Urinary bladder (tissue), 4 donors: ENCODE measurements around the gene PPM1E. TPM values are rescaled to one million over a fixed set of nuclear protein-coding genes. Genes with fewer than 3 reads are reported as not detected.
"Not testable (repeated sequence)": the region's sequence is repeated elsewhere in the genome, so short reads cannot be mapped to it uniquely, and the experiment has no call there.

Source experiments
- DNase-seq: peaks from one replicate; pipeline ENCODE4 v3.0.0-alpha.2; 2015; ENCODE audit errors: extremely low spot score
- H3K27ac ChIP-seq: one replicate; pipeline ENCODE4 v1.5.1; 2013; ENCODE audit warnings: low read depth, mild to moderate bottlenecking, moderate library complexity
- H3K36me3 ChIP-seq: one replicate; pipeline ENCODE4 v1.6.1; 2013; ENCODE audit warnings: mild to moderate bottlenecking, moderate library complexity; ENCODE audit not compliant: insufficient read depth
- H3K4me1 ChIP-seq: one replicate; pipeline ENCODE4 v1.6.1; 2013; ENCODE audit warnings: mild to moderate bottlenecking, moderate library complexity; ENCODE audit not compliant: insufficient read depth
- H3K4me3 ChIP-seq: one replicate; pipeline ENCODE4 v1.5.1; 2013; ENCODE audit warnings: low read depth, low read length
- WGBS: extraction: QIAGEN DNeasy Blood & Tissue Kit; methylation state at CpG from one replicate; pipeline ENCODE4 v1.1.7; 2013; 5-methylcytosine and 5-hydroxymethylcytosine counted together
- polyA plus RNA-seq: library from polyadenylated mRNA; stranded (reverse); fragments of 200-250 nt; gene quantifications from one replicate; pipeline ENCODE4 v1.2.3, GENCODE V29; 2013
- total RNA-seq: library from RNA; depleted of rRNA; stranded (reverse); fragments of >200 nt; gene quantifications from one replicate; pipeline ENCODE4 v1.2.3, GENCODE V29; 2014
- donor health status: healthy with polysubstance abuse.
- donor health status: healthy.

The PPM1E gene
- total and polyA plus RNA-seq, 2 donors, result 0.25 to 1.3 TPM

DNA sequence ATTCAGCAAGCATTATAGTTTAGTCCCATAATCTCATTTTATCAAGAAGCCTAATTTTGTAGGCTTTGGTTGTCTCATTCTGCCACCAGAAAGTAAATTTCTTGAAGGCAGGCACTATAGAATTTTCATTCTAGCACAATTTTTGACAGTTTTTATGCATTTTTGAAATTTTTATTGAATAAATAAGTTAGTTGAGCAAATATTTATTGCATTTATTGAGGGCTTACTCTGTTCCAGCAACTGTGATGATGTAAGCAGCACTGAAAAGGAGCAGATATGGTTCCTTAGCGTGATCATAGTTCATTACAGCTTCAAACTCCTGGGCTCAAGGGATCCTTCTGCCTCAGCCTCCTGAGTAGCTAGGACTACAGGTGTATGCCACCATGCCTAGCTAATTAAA, 34.2 kb downstream of the PPM1E start:
- DNase-seq, result no peak
- Histone ChIP-seq H3K36me3 (no peaks in the 10 kb centered on the region), H3K27ac (no peak overlapping the region), H3K4me3 (no peak overlapping the region), H3K4me1 (no peaks in the 10 kb centered on the region)
- 90% methylated on average over 1 of the region's 1 CpG for WGBS

DNA sequence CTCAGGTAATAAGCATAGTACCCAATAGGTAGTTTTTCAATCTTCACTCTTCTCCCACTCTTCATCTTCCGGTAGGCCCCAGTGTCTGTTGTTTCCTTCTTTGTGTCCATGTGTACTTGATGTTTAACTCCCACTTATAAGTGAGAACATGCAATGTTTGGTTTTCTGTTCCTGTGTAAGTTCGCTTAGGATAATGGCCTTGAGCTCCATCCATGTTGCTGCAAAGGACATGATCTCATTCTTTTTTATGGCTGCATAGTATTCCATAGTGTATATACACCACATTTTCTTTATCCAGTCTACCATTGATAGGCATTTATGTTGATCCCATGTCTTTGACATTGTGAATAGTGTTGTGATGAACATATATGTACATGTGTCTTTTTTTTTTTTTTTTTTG, 38.9 kb downstream of the PPM1E start:
- WGBS, result 96% methylated on average over 2 of the region's 2 CpGs

DNA sequence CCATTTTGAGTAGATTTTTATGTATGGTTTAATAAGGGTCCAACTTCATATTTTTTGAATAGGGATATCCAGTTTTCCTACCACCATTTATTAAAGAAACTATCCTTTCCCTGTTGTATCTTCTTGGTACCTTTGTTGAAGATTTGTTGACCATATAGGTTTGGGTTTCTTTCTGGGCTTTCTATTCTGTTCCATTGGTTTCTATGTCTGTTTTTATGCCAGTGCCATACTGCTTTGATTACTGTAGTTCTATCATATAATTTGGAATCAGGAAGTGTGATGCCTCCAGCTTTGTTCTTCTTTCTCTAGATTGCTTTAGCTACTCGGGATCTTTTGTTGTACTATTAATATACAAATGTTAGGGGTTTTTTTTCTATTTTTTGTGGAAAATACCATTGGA, 46.5 kb downstream of the PPM1E start:
- no peak for DNase-seq
- Histone ChIP-seq H3K36me3 (no peaks in the 10 kb centered on the region), H3K27ac (no peak overlapping the region), H3K4me1 (no peaks in the 10 kb centered on the region), H3K4me3 (no peak overlapping the region)
- WGBS, result 79% methylated on average over 1 of the region's 1 CpG

More for the DNA sequence above, 38.9 kb downstream of the PPM1E start:
- not testable (repeated sequence) for DNase-seq, H3K4me1 ChIP-seq, H3K27ac ChIP-seq, H3K36me3 ChIP-seq, H3K4me3 ChIP-seq

DNA sequence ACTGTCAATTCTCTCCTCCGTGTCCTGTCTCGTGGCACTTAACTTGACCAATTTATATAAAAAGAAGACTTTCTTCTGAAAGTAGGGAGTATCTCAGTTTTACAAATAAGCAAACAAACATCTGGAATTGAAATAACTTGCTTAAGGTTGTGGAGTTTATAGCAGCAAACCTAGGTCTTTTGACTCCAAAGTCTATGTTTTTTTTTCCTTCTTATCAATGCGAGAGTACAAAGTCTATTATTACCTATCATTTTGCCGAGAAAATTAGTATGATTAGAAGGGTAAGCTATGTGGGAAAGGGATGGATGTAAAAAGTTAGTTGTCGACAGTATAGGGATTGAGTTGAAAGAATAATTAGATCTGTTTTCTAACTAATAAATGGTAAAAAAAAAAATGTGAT, 50.4 kb downstream of the PPM1E start:
- WGBS, result 89% methylated on average over 5 of the region's 5 CpGs
- H3K4me3 ChIP-seq, result no peak overlapping the region
- no peaks in the 10 kb centered on the region for H3K36me3 ChIP-seq
- H3K4me1 ChIP-seq, result no peaks in the 10 kb centered on the region
- DNase-seq, result no peak
- H3K27ac ChIP-seq, result no peak overlapping the region

DNA sequence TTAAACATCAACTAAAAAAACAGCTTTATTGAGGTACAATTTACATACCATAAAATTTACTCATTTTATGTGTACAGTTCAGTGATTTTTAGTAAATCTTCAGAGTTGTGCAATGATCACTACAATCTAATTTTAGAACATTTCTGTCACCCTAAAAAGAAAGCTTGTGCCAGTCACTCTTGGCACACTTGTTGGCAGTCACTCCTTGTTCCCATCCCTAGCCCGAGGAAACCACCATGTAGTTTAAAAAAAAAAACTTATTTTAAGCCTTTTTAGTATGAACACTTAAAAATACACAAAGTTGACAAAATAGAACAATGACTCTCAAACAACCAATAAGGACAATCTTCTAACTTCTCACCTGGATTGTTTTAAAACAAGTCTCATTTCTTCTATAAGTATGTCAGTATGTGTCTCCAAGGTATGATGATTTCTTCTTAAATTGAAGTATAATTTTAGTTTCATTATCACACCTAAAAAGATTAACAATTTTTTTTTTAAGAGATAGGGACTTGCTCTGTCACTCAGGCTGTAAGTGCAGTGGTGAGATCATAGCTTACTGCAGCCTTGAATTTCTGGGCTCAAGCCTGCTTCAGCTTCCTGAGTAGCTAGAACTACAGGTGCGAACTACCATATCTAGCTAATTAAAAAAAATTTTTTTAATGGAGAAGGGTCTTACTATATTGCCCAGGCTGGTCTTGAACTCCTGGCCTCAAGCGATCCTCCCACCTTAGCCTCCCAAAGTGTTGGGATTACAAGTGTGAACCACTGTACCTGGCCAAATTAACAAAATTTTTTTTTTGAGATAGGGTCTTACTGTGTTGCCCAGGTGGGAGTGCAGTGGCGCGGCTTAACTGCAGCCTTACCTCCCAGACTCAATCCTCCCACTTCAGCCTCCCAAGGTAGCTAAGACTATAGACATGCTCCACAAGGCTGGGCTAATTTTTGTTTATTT, 53.2 kb downstream of the PPM1E start:
- H3K36me3 ChIP-seq, result no peaks in the 10 kb centered on the region
- DNase-seq, result no peak
- H3K27ac ChIP-seq, result no peak overlapping the region
- H3K4me3 ChIP-seq, result no peak overlapping the region
- WGBS, result 87% methylated on average over 5 of the region's 5 CpGs
- no peaks in the 10 kb centered on the region for H3K4me1 ChIP-seq

DNA sequence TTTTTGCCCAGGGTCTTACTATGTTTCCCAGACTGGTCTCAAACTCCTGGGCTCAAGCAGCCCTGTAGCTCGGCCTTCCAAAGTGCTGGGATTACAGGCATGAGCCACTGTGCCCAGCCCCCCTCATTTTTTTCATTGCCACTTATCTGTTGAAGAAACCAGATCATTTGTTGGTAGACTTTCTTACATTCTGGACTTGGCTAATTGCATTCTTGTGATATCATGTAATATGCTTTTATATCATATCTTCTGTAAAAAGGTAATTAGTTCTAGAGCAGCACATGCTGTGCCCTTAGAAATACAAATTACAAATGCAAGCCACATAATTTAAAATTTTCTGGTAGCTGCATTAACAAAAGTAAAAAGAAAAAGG, 53.9 kb downstream of the PPM1E start:
- Histone ChIP-seq H3K4me3 (no peak overlapping the region), H3K4me1 (no peaks in the 10 kb centered on the region), H3K27ac (no peak overlapping the region), H3K36me3 (no peaks in the 10 kb centered on the region)
- 69% methylated on average over 1 of the region's 1 CpG for WGBS
- DNase-seq, result no peak

DNA sequence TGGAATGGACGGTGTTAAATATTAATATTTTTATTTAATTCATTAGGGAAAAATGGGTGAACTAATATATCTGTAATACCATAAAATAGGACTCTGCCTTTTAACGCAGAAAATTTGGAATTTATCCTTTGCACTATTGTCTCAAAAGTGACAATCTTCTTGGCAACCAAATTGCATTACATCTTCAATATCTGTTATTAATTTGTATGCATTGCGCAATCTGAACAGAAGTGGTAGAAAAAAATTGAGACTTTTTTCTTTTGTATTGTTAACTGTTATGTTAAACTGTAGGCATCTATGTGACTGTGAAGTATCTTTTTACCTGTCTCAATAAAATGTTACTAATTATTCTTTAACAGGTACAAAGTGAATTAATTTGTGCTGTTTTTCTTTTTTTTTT, 55.6 kb downstream of the PPM1E start:
- no peaks in the 10 kb centered on the region for H3K36me3 ChIP-seq
- no peaks in the 10 kb centered on the region for H3K4me1 ChIP-seq
- DNase-seq, result no peak
- 94% methylated on average over 3 of the region's 3 CpGs for WGBS
- H3K4me3 ChIP-seq, result no peak overlapping the region
- H3K27ac ChIP-seq, result no peak overlapping the region

DNA sequence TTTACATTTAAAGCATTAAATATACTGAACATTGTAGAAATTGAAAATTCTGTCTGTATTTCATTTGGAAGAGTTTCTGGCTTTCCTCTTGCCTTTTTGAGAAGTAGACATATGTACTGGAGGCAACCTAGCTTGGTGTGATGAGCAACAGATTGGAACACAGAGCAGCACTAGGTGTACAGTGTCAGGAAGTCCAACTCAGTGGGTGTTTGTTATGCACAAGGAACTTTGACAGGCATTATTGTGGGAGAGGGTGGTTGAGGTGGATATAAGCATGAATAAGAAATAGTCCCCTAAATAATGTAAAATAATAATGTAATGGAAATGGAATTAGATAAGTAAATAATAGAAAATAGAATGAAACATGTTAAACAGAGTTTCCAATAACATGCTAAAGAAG, 58.1 kb downstream of the PPM1E start:
- Histone ChIP-seq H3K36me3 (no peaks in the 10 kb centered on the region), H3K4me3 (no peak overlapping the region), H3K4me1 (no peaks in the 10 kb centered on the region), H3K27ac (no peak overlapping the region)
- no peak for DNase-seq

DNA sequence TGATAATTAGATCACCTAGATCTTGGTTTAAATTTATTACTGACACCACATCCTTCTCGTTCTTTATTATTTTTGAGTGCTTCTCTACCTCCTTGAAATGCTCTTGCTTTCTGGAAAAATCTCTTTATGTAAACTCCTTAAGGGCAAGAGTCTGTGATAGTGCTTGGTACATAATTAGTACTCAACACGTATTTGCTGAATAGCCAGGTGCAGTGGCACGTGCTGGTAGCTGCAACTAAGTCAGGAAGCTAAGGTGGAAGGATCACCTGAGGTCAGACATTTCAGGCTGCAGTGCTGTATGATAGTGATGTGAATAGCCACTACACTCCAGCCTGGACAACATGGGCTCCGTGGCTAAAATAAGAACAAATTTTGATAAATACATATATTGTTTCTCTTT, 63.0 kb downstream of the PPM1E start:
- Histone ChIP-seq H3K4me1 (no peaks in the 10 kb centered on the region), H3K36me3 (no peaks in the 10 kb centered on the region), H3K4me3 (no peak overlapping the region), H3K27ac (no peak overlapping the region)
- no peak for DNase-seq
- 85% methylated on average over 4 of the region's 4 CpGs for WGBS

DNA sequence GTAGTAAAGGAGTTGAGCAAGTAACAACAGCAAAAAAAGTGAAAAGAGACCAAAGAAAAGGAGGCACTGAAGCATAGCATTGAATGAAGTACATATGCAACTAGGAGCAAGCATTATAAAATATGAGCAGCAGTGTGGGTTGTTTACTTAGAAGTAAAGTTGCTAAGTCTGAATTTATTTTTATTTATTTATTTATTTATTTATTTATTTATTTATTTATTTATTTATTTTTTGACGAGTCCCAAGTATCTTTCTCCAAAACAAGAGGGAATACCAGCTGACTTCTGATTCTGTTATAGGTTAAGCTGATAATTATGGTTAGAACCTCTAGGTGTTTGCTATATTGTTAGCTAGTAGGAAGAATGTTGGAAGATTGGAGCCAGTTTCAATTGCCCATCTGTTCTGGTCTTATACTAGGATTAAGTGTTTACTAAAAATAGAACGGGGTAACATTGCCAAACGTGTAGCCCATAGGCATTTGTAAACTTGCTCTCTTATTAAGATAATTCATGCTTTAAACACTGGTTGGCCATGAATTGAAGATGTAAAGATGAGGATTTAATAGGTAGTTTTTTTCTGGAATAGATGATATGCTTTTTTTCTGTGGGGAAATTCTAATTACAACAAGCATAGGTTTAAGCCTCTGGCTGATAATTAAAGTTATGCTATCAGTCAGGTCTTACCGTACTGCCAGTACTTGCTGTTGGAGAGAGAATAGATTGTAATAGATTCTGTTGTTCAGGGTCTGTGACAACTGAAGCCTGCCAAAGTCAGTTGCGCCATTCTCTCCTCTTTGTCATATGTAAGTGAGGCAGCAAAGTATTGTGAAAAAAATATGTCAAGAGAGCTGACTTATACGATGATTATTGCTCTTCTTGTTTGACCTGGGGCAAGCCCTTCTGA, 66.7 kb downstream of the PPM1E start:
- WGBS, result 36% methylated on average over 6 of the region's 6 CpGs
- DNase-seq, result no peak
- Histone ChIP-seq H3K4me3 (no peak overlapping the region), H3K27ac (no peak overlapping the region), H3K4me1 (no peaks in the 10 kb centered on the region), H3K36me3 (no peaks in the 10 kb centered on the region)

DNA sequence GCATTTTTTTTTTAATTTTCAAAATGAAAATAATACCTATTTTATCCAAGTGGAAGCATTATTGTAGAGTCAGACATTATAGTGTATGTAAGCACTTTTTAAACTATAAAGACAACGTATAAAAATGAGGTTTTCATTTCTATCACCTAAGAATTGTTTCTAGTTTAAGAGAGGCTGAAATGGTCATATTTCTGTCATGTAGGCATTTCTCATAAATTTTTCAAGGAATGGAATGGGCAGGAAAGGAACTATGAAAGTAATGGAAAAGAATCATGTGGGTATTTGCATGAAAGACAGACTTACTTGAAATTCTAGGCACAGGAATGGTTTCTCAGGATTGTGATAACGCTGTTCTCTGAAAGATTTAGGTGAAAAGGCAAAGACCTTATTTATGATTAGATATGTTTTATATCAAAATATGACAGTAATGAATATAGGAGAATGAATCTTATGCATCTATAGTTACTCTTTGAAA, 67.4 kb downstream of the PPM1E start:
- no peaks in the 10 kb centered on the region for H3K36me3 ChIP-seq
- no peaks in the 10 kb centered on the region for H3K4me1 ChIP-seq
- no peak overlapping the region for H3K27ac ChIP-seq
- 49% methylated on average over 2 of the region's 2 CpGs for WGBS
- no peak for DNase-seq
- no peak overlapping the region for H3K4me3 ChIP-seq

DNA sequence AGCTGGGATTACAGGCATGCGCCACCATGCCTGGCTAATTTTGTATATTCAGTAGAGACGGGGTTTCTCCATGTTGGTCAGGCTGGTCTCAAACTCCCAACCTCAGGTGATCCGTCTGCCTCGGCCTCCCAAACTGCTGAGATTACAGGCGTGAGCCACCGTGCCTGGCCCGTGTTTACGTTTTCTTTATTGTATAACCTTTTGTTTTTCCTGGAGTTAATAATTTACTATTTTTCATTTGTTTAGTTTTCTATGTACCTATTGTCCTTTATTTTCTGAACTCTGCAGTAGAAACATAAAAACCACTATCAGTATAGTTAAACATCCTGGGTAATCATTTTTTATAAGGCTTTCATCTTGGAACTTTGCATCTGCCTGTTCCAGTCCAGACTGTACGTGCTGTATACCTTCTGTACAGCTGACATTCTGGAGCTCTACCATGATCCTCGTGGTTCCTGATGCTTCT, 73.6 kb downstream of the PPM1E start:
- no peak overlapping the region for H3K4me3 ChIP-seq
- H3K36me3 ChIP-seq, result no peaks in the 10 kb centered on the region
- DNase-seq, result no peak
- WGBS, result 90% methylated on average over 10 of the region's 10 CpGs
- H3K27ac ChIP-seq, result no peak overlapping the region
- no peaks in the 10 kb centered on the region for H3K4me1 ChIP-seq

DNA sequence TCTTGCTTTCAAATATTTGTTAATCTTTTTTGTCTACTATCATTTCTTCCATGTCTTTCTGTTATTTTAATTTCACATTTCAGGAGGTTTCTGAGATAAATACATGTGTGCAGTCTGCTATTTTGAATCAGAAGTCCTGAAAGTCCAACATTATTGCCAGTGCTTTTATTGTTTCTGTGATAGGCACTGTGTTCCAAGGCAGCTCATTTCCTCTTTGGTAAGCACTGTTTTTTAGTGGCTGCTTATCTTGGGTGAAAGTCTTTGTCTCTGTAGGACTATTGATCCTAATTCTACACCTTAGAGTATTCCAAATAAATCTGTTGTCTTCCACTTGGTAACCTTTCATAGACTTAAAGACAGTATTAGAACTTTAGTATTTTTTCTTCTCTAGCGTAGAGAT, 76.1 kb downstream of the PPM1E start:
- WGBS, result 97% methylated on average over 1 of the region's 1 CpG
- Histone ChIP-seq H3K4me3 (no peak overlapping the region), H3K4me1 (no peaks in the 10 kb centered on the region), H3K36me3 (no peaks in the 10 kb centered on the region), H3K27ac (no peak overlapping the region)
- DNase-seq, result no peak

DNA sequence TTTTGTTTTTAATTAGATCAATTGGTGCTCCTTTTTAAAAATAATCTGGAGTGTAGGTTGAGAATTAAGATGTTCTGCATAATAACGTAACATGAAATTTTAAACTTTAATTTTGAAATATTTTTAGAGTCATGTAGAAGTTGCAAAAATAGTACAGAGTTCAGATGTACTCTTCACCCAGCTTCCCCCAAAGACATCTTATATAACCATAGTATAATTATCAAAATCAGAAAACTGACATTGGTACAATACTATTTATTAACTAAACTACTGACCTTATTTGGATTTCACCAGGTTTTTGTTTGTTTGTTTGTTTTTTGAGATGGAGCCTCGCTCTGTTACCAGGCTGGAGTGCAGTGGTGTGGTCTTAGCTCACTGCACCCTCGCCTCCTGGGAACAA, 76.9 kb downstream of the PPM1E start:
- H3K27ac ChIP-seq, result no peak overlapping the region
- no peak for DNase-seq
- H3K36me3 ChIP-seq, result no peaks in the 10 kb centered on the region
- 93% methylated on average over 3 of the region's 3 CpGs for WGBS
- H3K4me3 ChIP-seq, result no peak overlapping the region
- H3K4me1 ChIP-seq, result no peaks in the 10 kb centered on the region
